ENCODE data around the gene ZNF701.
"Not testable (repeated sequence)": the region's sequence is repeated elsewhere in the genome, so short reads cannot be mapped to it uniquely, and the experiment has no call there.

ZNF701 gene

GRCh38 chr19:52566588-52566987 lies 3.5 kb upstream of the ZNF701 start:
- no peak for DNase-seq (ENCODE audit: low read depth)

- DNase-seq (ENCODE audit: low read depth) = no peak
Measured at GRCh38 chr19:52567921-52568320, 2.2 kb upstream of the ZNF701 start.

- not testable (repeated sequence) for DNase-seq (ENCODE audit: low read depth)
Measured at GRCh38 chr19:52569638-52569999, 468 bp upstream of the ZNF701 start.

GRCh38 chr19:52584736-52585440 lies 14.8 kb downstream of the ZNF701 start:
- DNase-seq (ENCODE audit: low read depth) = no peak

GRCh38 chr19:52585604-52586003 lies 15.5 kb downstream of the ZNF701 start:
- DNase-seq (ENCODE audit: low read depth) = no peak

- no peak for DNase-seq (ENCODE audit: low read depth)
Measured at GRCh38 chr19:52590728-52591127, 20.6 kb downstream of the ZNF701 start.

GRCh38 chr19:52592301-52592700 lies 22.2 kb downstream of the ZNF701 start:
- no peak for DNase-seq (ENCODE audit: low read depth)

- DNase-seq (ENCODE audit: low read depth) = not testable (repeated sequence)
Measured at GRCh38 chr19:52593441-52593840, 23.4 kb downstream of the ZNF701 start.

- no peak for DNase-seq (ENCODE audit: low read depth)
Measured at GRCh38 chr19:52599241-52599640, 29.2 kb downstream of the ZNF701 start.

GRCh38 chr19:52600639-52601024 lies 30.5 kb downstream of the ZNF701 start:
- DNase-seq (ENCODE audit: low read depth) = no peak

GRCh38 chr19:52601025-52601973 lies 31.2 kb downstream of the ZNF701 start:
- peak; percentile 92 for DNase-seq (ENCODE audit: low read depth)

GRCh38 chr19:52601974-52602366 lies 31.9 kb downstream of the ZNF701 start:
- not testable (repeated sequence) for DNase-seq (ENCODE audit: low read depth)

GRCh38 chr19:52602941-52603340 lies 32.9 kb downstream of the ZNF701 start:
- DNase-seq (ENCODE audit: low read depth) = no peak

GRCh38 chr19:52603558-52604207 lies 33.6 kb downstream of the ZNF701 start:
- no peak for DNase-seq (ENCODE audit: low read depth)

- no peak for DNase-seq (ENCODE audit: low read depth)
Measured at GRCh38 chr19:52613299-52613906, 43.3 kb downstream of the ZNF701 start.

- no peak for DNase-seq (ENCODE audit: low read depth)
Measured at GRCh38 chr19:52621376-52621775, 51.3 kb downstream of the ZNF701 start.

- DNase-seq (ENCODE audit: low read depth) = no peak
Measured at GRCh38 chr19:52622261-52622660, 52.2 kb downstream of the ZNF701 start.

- no peak for DNase-seq (ENCODE audit: low read depth)
Measured at GRCh38 chr19:52626915-52627314, 56.8 kb downstream of the ZNF701 start.

- DNase-seq (ENCODE audit: low read depth) = not testable (repeated sequence)
Measured at GRCh38 chr19:52627441-52627840, 57.4 kb downstream of the ZNF701 start.

GRCh38 chr19:52635786-52636570 lies 65.9 kb downstream of the ZNF701 start:
- DNase-seq (ENCODE audit: low read depth) = no peak

Data from activated T-cell treated with anti-CD3 and anti-CD28 coated beads for 24 hours (primary cell).